Endometrial microvascular endothelial cells (primary cell): Measurements from ENCODE around the gene CBFA2T2. TPM values are rescaled to one million over a fixed set of nuclear protein-coding genes. Genes with fewer than 3 reads are reported as not detected.

Experiments
- in situ Hi-C: cut with HindIII; loops from 2 replicates; pipeline ENCODE4 v1.10.0; 2017; ENCODE audit warnings: low sequenced_read_pairs, low pct_unique_long_range_greater_than_20kb; ENCODE audit errors: inconsistent ontology term
- total RNA-seq: library from RNA; depleted of rRNA; stranded (reverse); fragments of >200 nt; gene quantifications from one replicate; pipeline ENCODE4 v1.2.3, GENCODE V29; 2015; ENCODE audit errors: inconsistent ontology term

Gene CBFA2T2
- total RNA-seq, 1 donor from 2014 or later, result 5.4 TPM

GRCh38 chr20:33680686-33681085, 190.8 kb downstream of the CBFA2T2 start:
- in situ Hi-C loops, result no loop called here

GRCh38 chr20:33681288-33681687, 191.4 kb downstream of the CBFA2T2 start:
- in situ Hi-C loops, result no loop called here

GRCh38 chr20:33681728-33682353, 191.9 kb downstream of the CBFA2T2 start:
- in situ Hi-C loops, result no loop called here

GRCh38 chr20:33684533-33685327, 194.8 kb downstream of the CBFA2T2 start:
- in situ Hi-C loops, result no loop called here

GRCh38 chr20:33685328-33686099, 195.6 kb downstream of the CBFA2T2 start:
- in situ Hi-C loops, result no loop called here

GRCh38 chr20:33686100-33686983, 196.4 kb downstream of the CBFA2T2 start, which contains the start of gene E2F1:
E2F1 (minus strand) TSS chr20:33686385; CDS start chr20:33686264, 121 bp downstream.
- in situ Hi-C loops, result no loop called here

- in situ Hi-C loops, result no loop called here
Measured at GRCh38 chr20:33686984-33687366, 197.1 kb downstream of the CBFA2T2 start.

- in situ Hi-C loops, result no loop called here
Measured at GRCh38 chr20:33687370-33687915, 197.5 kb downstream of the CBFA2T2 start.

GRCh38 chr20:33687993-33688937, 198.4 kb downstream of the CBFA2T2 start:
- in situ Hi-C loops, result no loop called here

GRCh38 chr20:33688938-33689424, 199.1 kb downstream of the CBFA2T2 start:
- in situ Hi-C loops, result no loop called here

- in situ Hi-C loops, result no loop called here
Measured at GRCh38 chr20:33689493-33689892, 199.6 kb downstream of the CBFA2T2 start.

GRCh38 chr20:33689973-33690372, 200.1 kb downstream of the CBFA2T2 start:
- in situ Hi-C loops, result no loop called here

- in situ Hi-C loops, result no loop called here
Measured at GRCh38 chr20:33693289-33693688, 203.4 kb downstream of the CBFA2T2 start.

- in situ Hi-C loops, result no loop called here
Measured at GRCh38 chr20:33693741-33694638, 204.1 kb downstream of the CBFA2T2 start.

GRCh38 chr20:33694639-33695012, 204.7 kb downstream of the CBFA2T2 start:
- in situ Hi-C loops, result no loop called here

- in situ Hi-C loops, result no loop called here
Measured at GRCh38 chr20:33696448-33696847, 206.6 kb downstream of the CBFA2T2 start.
